ENCODE data around the gene DNAJC13.
"Not testable (repeated sequence)": the region's sequence is repeated elsewhere in the genome, so short reads cannot be mapped to it uniquely, and the experiment has no call there.

DNAJC13 gene, protein sequence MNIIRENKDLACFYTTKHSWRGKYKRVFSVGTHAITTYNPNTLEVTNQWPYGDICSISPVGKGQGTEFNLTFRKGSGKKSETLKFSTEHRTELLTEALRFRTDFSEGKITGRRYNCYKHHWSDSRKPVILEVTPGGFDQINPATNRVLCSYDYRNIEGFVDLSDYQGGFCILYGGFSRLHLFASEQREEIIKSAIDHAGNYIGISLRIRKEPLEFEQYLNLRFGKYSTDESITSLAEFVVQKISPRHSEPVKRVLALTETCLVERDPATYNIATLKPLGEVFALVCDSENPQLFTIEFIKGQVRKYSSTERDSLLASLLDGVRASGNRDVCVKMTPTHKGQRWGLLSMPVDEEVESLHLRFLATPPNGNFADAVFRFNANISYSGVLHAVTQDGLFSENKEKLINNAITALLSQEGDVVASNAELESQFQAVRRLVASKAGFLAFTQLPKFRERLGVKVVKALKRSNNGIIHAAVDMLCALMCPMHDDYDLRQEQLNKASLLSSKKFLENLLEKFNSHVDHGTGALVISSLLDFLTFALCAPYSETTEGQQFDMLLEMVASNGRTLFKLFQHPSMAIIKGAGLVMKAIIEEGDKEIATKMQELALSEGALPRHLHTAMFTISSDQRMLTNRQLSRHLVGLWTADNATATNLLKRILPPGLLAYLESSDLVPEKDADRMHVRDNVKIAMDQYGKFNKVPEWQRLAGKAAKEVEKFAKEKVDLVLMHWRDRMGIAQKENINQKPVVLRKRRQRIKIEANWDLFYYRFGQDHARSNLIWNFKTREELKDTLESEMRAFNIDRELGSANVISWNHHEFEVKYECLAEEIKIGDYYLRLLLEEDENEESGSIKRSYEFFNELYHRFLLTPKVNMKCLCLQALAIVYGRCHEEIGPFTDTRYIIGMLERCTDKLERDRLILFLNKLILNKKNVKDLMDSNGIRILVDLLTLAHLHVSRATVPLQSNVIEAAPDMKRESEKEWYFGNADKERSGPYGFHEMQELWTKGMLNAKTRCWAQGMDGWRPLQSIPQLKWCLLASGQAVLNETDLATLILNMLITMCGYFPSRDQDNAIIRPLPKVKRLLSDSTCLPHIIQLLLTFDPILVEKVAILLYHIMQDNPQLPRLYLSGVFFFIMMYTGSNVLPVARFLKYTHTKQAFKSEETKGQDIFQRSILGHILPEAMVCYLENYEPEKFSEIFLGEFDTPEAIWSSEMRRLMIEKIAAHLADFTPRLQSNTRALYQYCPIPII (N-terminal part only)

DNA sequence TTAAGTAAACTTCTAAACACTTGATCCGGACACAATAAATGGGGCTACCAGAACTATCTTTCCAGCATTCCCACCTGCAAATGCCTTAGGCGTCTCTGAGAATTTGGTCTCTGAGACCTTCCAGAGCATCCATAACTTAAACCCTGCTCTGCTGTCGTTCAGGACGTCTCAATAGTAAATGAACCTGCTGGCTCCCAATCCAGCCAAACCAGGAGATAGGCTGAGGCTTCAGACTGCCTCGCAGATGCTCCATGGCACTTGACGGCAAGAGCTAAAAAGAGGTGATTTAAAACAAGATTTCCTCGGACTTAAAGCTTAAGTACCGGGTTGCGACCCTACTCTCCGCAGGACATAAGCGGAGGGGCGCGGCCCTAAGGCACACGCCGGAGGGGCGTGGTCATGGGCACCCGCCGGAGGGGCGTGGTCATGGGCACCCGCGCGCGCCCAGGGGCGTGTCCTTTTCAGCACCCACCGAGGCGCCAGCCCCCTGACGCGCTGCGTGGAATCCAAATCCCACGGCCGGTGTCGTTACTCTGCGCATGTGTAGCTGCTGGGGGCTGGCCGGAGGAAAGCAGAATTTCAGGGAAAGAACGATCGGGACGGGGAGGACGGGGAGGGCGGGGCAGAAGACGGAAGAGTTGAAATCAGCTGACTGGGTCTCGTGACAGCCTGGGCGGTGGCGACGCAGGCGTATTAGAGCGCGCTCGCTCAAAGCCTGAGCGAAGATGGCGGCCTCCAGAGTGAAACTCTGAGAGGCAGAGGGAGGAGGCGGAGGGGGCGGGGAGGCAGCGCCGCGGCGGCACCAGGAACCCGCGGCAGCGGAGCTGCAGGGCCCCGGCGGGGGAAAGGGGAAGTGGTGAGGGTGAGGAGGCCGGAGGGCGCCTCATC, at the start of gene DNAJC13:
TSS of gene DNAJC13 (plus strand) at position 696 of the 888 bp plus-strand sequence. CDS start 17,049 bp downstream, outside the sequence.
- no peaks in the 10 kb centered on the region for H3K9me3 Mint-ChIP-seq
- peak within 1 kb of the TSS; percentile 97 for H3K27ac Mint-ChIP-seq
- no peaks in the 10 kb centered on the region for H3K27me3 Mint-ChIP-seq (ENCODE audit: low read depth)
- H3K4me3 Mint-ChIP-seq: peak within 1 kb of the TSS; percentile 98
- peaks cover 5% of the 10 kb centered on the region for H3K36me3 Mint-ChIP-seq (ENCODE audit: low read depth)
- peaks cover 30% of the 10 kb centered on the region for H3K4me1 Mint-ChIP-seq (ENCODE audit: low read depth)

DNA sequence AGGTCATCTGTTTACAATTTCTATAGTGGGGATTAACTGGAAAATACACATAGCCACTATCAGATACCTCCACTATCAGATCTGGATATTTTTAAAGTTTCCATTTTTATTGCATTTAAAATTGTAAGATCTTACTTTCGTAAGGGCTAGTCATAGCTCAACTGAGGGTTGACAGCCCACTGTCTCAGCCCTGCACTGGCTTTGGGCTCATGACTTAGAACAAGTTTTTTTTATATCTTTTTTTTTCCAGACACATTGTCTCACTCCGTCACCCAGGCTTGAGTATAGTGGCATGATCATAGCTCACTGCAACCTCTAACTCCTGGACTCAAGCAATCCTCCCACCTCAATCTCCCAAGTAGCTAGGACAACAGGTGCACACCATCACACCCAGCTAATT, 48.8 kb upstream of the DNAJC13 start:
- Mint-ChIP-seq H3K4me3 (no peak overlapping the region), H3K27ac (no peak overlapping the region), H3K4me1 (ENCODE audit: low read depth) (no peaks in the 10 kb centered on the region), H3K36me3 (ENCODE audit: low read depth) (no peaks in the 10 kb centered on the region), H3K9me3 (no peaks in the 10 kb centered on the region), H3K27me3 (ENCODE audit: low read depth) (peaks cover 12% of the 10 kb centered on the region)

DNA sequence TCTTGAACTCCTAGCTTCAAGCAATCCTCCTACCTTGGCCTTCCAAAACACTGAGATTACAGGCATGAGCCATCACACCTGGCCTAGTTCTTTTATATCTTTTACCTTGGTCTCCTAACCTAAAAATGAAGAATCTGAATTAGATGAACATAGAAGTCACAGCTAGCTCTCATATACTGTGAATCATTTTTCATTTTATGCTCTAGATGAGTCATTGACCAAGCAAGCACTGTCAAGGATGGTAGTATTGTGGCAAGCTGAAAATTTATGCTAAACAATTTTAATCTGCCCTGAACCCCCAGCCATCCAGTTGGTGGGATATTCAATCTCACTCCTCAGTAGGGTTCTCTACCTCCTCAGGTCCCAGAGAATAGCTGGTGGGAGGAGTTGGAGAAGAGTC, 48.3 kb upstream of the DNAJC13 start:
- H3K27ac Mint-ChIP-seq: no peak overlapping the region
- peaks cover 12% of the 10 kb centered on the region for H3K27me3 Mint-ChIP-seq (ENCODE audit: low read depth)
- H3K4me3 Mint-ChIP-seq: no peak overlapping the region
- no peaks in the 10 kb centered on the region for H3K36me3 Mint-ChIP-seq (ENCODE audit: low read depth)
- H3K9me3 Mint-ChIP-seq: no peaks in the 10 kb centered on the region
- no peaks in the 10 kb centered on the region for H3K4me1 Mint-ChIP-seq (ENCODE audit: low read depth)

DNA sequence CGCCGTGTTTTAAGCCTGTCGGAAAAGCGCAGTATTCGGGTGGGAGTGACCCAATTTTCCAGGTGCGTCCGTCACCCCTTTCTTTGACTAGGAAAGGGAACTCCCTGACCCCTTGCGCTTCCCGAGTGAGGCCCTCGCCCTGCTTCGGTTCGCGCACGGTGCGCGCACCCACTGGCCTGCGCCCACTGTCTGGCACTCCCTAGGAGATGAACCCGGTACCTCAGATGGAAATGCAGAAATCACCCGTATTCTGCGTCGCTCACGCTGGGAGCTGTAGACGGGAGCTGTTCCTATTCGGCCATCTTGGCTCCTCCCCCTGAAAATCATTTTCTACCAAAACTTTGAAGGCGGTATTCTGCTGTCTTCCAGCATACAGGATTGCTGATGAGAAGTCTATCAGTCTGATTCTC, 40.4 kb upstream of the DNAJC13 start:
- not testable (repeated sequence) for H3K9me3 Mint-ChIP-seq; H3K27ac Mint-ChIP-seq; H3K27me3 Mint-ChIP-seq (ENCODE audit: low read depth); H3K36me3 Mint-ChIP-seq (ENCODE audit: low read depth); H3K4me1 Mint-ChIP-seq (ENCODE audit: low read depth)
- peak overlapping the region; percentile 53 for H3K4me3 Mint-ChIP-seq

DNA sequence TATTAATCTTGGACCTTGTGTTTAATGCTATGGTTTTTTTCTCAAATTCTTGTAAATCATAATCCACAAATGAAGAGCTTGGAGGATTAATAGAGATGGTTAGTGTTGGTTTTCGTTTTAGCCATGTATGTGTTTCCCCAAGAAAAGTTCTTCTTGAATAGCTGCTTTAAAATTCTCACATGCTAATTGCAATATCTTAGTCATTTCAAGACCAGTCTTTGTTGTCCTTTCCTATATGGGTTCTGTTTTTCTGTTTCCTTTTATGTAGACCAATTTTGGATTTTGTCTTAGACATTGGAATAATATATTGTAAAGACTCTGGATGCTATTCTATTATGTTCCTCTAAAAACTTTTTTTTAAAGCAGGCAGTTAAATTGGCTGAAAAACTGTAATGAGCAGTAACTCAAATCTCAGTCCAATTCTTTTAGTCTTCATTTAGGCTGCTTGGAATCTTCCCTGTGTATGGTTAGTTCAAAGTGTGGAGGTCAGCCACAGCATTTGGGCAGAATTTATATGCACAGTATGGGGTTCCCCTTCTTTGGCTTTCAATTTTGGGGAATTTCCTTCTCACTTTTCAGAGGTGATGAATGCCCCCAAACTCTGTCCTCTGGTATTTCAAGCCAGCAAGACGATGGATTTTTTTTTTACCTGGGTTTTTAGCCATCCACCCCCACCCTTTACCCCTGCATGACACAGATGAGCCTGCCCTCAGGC, 39.1 kb upstream of the DNAJC13 start:
- no peak overlapping the region for H3K4me3 Mint-ChIP-seq
- H3K27me3 Mint-ChIP-seq (ENCODE audit: low read depth): no peaks in the 10 kb centered on the region
- H3K4me1 Mint-ChIP-seq (ENCODE audit: low read depth): no peaks in the 10 kb centered on the region
- no peaks in the 10 kb centered on the region for H3K36me3 Mint-ChIP-seq (ENCODE audit: low read depth)
- no peaks in the 10 kb centered on the region for H3K9me3 Mint-ChIP-seq
- H3K27ac Mint-ChIP-seq: no peak overlapping the region

DNA sequence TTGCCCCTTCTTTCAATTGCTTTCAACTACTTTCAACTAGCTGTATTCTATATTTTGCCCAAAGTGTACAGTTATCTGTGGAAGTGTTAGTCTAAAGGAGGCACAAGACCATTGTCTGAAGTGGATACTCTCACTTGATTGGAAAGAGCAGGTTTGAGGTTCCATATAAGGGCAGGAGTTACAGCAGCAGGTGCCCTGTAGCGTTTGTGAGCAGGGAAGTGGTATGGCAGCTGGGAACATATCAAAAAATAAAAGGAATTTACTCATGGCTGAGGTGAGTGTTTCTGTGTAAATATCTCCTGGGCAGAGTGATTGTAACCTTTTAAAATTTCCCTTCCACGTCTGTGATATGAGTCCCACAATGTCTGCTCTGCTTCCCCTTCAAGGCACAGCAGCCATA, 38.5 kb upstream of the DNAJC13 start:
- Mint-ChIP-seq H3K36me3 (ENCODE audit: low read depth) (no peaks in the 10 kb centered on the region), H3K4me3 (no peak overlapping the region), H3K4me1 (ENCODE audit: low read depth) (no peaks in the 10 kb centered on the region), H3K27ac (no peak overlapping the region), H3K9me3 (no peaks in the 10 kb centered on the region), H3K27me3 (ENCODE audit: low read depth) (no peaks in the 10 kb centered on the region)

DNA sequence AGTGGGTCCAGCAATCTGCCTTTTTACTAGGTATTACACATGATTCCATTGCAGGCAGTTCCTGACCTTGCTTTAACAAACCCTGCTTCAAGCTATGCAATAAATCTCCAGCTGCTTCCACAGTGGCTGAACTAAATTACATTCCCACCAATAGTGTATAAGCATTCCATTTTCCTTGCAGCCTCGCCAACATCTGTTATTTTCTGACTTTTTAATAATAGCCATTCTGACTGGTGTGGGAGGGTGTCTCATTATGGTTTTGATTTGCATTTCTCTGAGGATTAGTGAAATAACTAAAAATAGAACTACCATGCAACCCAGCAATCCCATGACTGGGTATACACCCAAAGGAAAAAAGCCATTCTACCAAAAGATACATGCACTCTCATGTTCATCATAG, 36.4 kb upstream of the DNAJC13 start:
- Mint-ChIP-seq H3K4me3 (no peak overlapping the region), H3K27ac (no peak overlapping the region), H3K27me3 (ENCODE audit: low read depth) (no peaks in the 10 kb centered on the region), H3K36me3 (ENCODE audit: low read depth) (no peaks in the 10 kb centered on the region), H3K9me3 (no peaks in the 10 kb centered on the region), H3K4me1 (ENCODE audit: low read depth) (no peaks in the 10 kb centered on the region)

DNA sequence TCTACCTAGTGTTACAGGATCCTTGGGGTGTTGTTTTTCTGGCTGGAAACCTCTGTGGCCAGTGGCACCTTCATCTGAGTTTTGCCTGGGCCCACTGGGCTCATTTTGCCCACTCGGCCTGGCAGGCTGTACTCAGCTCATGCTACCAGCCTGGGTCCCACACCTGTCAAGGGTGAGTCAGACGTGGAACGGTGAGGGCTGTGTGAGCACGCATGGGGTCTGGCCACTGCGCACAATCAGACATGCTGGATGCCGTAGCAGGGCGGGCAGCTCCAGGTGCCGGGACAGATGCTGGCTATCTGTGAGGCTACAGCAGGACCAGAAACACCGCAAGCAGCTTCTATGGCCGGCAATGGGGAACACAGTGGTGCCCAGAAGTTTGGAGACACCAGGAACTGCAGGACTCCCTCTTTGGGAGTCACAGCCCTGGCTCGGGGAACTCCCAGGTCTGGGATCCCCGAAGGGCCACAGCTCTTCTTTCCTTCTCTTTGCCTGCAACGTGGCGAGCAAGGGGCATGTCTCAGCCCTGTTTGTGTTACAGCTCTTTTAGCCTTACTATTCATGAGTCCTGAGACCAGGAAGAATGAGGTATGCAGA, 35.9 kb upstream of the DNAJC13 start:
- no peaks in the 10 kb centered on the region for H3K9me3 Mint-ChIP-seq
- no peak overlapping the region for H3K27ac Mint-ChIP-seq
- no peaks in the 10 kb centered on the region for H3K36me3 Mint-ChIP-seq (ENCODE audit: low read depth)
- H3K4me3 Mint-ChIP-seq: no peak overlapping the region
- H3K27me3 Mint-ChIP-seq (ENCODE audit: low read depth): no peaks in the 10 kb centered on the region
- no peaks in the 10 kb centered on the region for H3K4me1 Mint-ChIP-seq (ENCODE audit: low read depth)

DNA sequence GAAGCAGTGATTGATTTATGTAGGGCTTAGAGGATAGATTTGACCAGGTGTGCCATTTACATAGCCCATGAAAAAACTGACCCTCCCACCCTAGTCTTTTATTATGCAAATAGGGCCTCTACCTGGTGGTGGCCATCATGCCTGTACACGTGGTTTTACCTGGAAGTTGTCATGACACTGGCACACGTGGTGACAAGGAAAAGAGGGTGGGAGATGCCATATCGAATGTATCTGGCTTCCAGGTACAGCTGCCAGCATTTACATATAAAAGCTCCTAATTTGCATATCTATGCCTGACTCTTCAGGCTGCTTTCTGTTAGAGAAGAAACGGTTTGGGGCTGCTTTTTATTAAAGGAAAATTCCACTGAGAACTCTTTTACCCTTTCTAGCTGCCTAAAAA, 35.0 kb upstream of the DNAJC13 start:
- Mint-ChIP-seq H3K36me3 (ENCODE audit: low read depth) (no peaks in the 10 kb centered on the region), H3K4me3 (no peak overlapping the region), H3K4me1 (ENCODE audit: low read depth) (no peaks in the 10 kb centered on the region), H3K27ac (no peak overlapping the region), H3K9me3 (no peaks in the 10 kb centered on the region), H3K27me3 (ENCODE audit: low read depth) (no peaks in the 10 kb centered on the region)

DNA sequence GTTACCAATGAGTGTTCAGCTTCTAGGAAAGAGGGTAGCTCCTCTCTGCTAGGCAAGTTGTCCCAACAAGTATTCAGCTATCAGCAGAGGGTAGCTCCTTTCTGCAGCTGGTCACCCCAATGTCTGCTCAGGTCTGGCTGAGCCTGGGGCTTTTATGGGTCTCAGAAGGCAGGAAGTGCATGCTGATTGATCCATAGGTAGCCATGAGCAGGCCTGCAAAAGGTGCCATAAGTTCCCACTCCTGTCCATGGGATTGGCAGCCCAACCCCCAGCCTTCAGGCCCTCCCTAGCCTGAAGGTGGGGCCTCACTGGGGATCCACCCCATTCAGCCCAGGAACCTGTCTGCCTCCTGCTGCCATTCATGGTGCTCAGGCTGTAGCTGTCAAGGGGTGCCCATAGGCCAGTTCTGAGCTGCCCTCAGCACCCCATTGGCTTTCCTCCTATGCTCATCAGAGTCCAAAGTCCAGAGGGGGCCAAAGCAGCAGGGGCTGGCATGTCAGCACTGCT, 34.6 kb upstream of the DNAJC13 start:
- no peak overlapping the region for H3K4me3 Mint-ChIP-seq
- no peaks in the 10 kb centered on the region for H3K4me1 Mint-ChIP-seq (ENCODE audit: low read depth)
- no peaks in the 10 kb centered on the region for H3K9me3 Mint-ChIP-seq
- H3K27ac Mint-ChIP-seq: no peak overlapping the region
- H3K27me3 Mint-ChIP-seq (ENCODE audit: low read depth): no peaks in the 10 kb centered on the region
- H3K36me3 Mint-ChIP-seq (ENCODE audit: low read depth): no peaks in the 10 kb centered on the region

DNA sequence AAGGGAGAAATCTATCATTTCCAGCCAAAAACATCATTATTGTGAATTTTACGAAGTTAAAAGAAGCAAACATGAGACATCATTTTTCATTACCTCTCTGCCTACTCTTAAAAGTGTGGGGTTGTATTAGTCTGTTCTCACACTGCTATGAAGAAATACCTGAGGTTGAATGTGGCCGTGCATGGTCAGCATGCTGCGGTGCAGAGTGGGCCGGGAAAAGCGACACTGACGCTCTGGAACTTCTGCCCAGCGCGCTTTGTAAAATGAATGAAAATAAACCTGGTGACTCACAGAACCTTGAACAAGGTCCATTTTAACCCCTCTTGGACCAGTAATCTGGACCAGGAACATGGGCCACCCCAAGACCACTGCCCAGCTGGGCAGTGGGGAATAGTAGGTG, 31.0 kb upstream of the DNAJC13 start:
- Mint-ChIP-seq H3K4me3 (no peak overlapping the region), H3K4me1 (ENCODE audit: low read depth) (no peaks in the 10 kb centered on the region), H3K9me3 (no peaks in the 10 kb centered on the region), H3K27ac (no peak overlapping the region), H3K36me3 (ENCODE audit: low read depth) (no peaks in the 10 kb centered on the region), H3K27me3 (ENCODE audit: low read depth) (no peaks in the 10 kb centered on the region)

DNA sequence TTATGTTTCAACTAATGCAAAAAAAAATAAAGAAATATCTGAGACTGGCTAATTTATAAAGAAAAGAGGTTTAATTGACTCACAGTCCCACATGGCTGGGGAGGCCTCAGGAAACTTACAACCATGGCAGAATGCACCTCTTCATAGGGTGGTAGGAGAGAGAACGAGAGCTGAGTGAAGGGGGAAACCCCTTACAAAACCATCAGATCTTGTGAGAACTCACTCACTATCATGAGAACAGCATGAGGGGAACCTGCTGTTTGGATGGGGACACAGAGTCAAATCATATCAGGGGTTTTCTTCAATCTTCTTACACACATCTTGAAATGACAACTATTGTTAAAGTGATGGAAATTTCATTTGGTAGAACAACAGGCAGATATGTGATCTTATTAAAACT, 24.6 kb upstream of the DNAJC13 start:
- H3K27ac Mint-ChIP-seq; H3K27me3 Mint-ChIP-seq (ENCODE audit: low read depth); H3K4me1 Mint-ChIP-seq (ENCODE audit: low read depth); H3K36me3 Mint-ChIP-seq (ENCODE audit: low read depth); H3K9me3 Mint-ChIP-seq; H3K4me3 Mint-ChIP-seq: not testable (repeated sequence)

DNA sequence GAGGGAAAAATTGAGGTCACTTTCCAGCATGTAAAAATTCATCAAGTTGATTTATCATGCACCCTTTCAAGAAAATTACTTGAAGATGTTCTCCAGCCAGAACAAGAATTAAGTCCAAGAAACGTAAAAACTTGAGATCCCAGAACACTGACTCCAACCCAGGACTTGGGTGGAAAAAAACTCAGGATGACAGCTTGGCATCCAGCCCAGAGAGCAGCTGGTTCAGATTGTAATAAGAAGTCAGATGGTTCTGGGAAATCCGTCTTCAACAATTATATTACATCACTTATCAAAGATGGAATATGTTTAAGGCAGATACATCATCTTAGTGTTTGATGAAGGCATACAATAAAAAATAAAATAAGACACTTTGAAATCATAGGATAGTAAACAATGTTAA, 23.0 kb upstream of the DNAJC13 start:
- Mint-ChIP-seq H3K36me3 (ENCODE audit: low read depth) (no peaks in the 10 kb centered on the region), H3K27ac (no peak overlapping the region), H3K4me1 (ENCODE audit: low read depth) (no peaks in the 10 kb centered on the region), H3K4me3 (no peak overlapping the region), H3K27me3 (ENCODE audit: low read depth) (peaks cover 10% of the 10 kb centered on the region), H3K9me3 (no peaks in the 10 kb centered on the region)
